OCI-M2 (cell line): ENCODE data around the gene ZNF451.
"Not testable (repeated sequence)": the region's sequence is repeated elsewhere in the genome, so short reads cannot be mapped to it uniquely, and the experiment has no call there.

Source experiments
- DNase-seq: peaks from one replicate; lab custom pipeline; 2025; ENCODE audit not compliant: unreplicated experiment; lab: John Stamatoyannopoulos, UW

Gene ZNF451, protein sequence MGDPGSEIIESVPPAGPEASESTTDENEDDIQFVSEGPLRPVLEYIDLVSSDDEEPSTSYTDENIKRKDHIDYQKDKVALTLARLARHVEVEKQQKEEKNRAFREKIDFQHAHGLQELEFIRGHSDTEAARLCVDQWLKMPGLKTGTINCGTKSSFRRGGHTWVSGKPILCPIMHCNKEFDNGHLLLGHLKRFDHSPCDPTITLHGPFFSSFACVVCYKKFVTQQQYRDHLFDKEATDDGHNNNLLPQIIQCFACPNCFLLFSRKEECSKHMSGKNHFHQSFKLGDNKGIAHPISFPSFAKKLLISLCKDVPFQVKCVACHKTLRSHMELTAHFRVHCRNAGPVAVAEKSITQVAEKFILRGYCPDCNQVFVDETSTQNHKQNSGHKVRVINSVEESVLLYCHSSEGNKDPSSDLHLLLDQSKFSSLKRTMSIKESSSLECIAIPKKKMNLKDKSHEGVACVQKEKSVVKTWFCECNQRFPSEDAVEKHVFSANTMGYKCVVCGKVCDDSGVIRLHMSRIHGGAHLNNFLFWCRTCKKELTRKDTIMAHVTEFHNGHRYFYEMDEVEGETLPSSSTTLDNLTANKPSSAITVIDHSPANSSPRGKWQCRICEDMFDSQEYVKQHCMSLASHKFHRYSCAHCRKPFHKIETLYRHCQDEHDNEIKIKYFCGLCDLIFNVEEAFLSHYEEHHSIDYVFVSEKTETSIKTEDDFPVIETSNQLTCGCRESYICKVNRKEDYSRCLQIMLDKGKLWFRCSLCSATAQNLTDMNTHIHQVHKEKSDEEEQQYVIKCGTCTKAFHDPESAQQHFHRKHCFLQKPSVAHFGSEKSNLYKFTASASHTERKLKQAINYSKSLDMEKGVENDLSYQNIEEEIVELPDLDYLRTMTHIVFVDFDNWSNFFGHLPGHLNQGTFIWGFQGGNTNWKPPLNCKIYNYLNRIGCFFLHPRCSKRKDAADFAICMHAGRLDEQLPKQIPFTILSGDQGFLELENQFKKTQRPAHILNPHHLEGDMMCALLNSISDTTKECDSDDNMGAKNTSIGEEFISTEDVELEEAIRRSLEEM

DNA sequence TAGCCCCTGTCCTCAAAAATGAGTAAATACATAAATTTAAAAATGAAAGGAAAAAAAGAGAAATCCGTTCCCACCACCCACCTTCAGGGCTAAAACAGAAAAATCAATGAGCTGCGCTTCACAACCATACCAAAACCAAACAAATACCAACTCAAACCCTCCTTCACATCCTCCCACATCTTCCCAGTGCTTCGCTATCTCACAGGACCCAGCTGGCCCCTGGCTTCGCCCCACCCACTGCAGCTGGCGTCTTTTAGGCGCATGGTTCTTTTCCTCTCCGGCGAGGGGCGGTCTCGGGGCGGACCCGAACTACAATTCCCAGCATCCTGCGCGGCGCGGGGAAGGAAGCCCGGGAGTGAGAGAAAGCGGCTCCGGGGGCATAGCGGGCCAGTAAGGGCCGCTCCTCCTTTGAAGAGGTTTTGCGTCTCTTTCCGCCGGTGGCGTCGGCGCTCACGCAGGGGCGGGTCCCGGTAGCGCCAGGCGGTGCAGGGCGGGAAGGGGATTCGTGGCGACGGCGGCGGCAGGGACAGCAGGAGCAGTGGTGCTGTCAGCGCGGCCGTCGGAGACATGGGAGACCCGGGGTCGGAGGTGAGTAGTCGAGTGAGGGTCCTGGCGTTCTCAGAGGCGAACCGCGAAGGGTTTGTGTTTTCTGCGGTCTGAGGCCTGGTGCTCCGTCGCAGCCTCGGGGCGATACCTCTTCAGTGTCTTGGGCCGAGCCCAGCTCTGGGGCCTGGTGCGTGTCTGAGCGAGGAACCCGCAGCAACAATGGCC lies at the start of gene ZNF451:
Gene ZNF451, plus strand, starts transcription at position 502 of the 771 bp plus-strand sequence. Its CDS starts 66 bp downstream, at position 568.
- DNase-seq: peak; percentile 84

DNA sequence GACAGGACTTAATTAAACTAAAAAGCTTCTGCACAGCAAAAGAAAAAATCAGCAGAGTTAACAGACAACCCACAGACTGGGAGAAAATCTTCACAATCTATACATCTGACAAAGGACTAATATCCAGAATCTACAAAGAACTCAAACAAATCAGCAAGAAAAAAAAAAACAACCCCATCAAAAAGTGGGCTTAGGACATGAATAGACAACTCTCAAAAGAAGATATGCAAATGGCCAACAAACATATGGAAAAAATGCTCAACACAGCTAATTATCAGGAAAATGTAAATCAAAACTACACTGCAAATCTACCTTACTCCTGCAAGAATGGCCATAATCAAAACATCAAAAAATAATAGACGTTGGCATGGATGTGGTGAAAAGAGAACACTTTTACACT lies 45.9 kb upstream of the ZNF451 start:
- not testable (repeated sequence) for DNase-seq

DNA sequence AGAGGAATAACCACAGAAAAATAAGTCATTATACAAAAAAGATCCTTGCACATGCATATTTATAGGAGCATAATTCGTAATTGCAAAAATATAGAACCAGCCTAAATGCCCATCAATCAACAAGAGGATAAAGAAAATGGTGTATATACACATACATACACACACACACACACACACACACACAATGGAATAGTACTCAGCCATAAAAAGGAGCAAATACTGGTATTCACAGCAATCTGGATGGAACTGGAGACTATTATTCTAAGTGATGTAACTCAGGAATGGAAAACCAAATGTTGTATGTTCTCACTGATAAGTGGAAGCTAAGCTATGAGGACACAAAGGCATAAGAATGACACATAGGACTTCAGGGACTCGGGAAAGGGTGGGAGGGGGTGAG lies 45.4 kb upstream of the ZNF451 start:
- no peak for DNase-seq

DNA sequence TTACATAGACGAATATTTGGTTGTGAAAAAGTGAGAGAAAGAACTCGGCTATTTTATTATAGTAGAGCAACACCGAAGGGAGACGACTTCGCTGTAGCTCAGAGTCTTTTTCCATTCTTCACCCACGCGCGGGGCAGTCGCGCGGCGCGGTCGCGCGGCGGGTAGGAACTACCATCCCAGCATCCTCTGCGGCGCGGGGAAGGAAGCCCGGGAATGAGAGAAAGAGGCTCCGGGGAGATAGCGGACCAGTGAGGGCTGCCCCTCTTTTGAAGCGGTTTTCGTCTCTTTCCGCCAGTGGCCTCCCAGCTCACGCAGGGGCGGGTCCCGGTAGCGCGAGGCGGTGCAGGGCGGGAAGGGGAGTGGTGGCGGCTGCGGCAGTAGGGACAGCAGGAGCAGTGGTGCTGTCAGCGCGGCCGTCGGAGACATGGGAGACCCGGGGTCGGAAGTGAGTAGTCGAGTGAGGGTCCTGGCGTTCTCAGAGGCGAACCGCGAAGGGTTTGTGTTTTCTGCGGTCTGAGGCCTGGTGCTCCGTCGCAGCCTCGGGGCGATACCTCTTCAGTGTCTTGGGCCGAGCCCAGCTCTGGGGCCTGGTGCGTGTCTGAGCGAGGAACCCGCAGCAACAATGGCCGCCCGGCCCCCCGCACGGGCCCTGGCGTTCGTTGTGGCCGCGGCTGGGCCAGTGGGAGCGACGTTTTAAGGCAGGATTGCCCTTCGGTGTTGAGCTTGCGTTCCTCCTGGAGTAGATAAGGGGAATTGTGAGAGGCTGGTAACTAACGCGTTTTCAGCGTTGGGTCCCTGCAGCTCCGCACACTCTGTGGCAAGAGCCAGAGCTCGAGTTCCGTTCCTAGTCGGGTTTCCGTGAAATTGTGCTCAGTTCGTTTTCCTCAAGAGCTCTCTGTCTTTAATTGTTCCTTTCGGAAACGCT lies 43.4 kb upstream of the ZNF451 start, which contains the start of gene KIAA1586:
Gene KIAA1586, plus strand, starts transcription at position 362 of the 925 bp plus-strand sequence. Its CDS starts 63 bp downstream, at position 425.
- DNase-seq: not testable (repeated sequence)

- not testable (repeated sequence) for DNase-seq
Measured at GRCh38 chr6:57047257-57047585, 42.8 kb upstream of the ZNF451 start.

- DNase-seq: not testable (repeated sequence)
Measured at GRCh38 chr6:57047859-57048258, 42.1 kb upstream of the ZNF451 start.

DNA sequence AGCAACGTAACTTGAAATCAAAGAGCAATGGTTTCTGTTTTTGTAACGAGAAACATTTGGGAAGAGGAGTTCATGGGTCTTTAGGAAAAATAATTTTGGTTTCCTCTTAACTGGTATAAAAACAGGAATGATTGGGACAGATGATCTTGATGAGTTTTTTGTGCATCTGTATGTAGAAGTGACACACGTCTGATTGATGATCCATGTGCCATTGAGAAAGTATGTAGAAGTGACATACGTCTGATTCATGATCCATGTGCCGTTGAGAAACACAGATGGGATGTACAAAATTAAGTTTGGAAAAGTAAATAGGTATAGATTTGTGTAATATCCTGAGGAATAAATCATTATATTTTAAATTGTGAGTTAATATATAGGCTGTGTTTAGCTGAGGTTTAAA lies 41.4 kb upstream of the ZNF451 start:
- no peak for DNase-seq

- no peak for DNase-seq
Measured at GRCh38 chr6:57063847-57064246, 26.1 kb upstream of the ZNF451 start.

GRCh38 chr6:57064809-57065208 lies 25.2 kb upstream of the ZNF451 start:
- DNase-seq: no peak

DNA sequence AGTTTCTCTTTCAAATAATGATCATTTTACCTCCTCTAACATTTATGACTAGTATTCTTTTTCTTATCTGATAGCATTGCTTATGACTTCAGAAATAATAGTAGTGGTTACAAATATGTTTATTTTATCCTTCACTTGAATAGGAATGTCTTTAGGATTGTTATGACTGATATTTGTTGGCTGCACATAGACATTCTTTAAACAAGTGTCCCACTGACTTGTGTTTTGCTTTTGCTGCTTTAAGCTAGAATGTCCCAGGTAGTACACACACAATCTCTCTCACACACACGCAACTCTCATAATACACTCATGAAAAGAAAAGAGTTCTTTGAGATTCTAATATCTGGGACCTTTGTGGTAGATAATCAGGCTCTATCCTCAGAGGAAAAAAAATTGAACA lies 21.9 kb upstream of the ZNF451 start:
- DNase-seq: no peak

DNA sequence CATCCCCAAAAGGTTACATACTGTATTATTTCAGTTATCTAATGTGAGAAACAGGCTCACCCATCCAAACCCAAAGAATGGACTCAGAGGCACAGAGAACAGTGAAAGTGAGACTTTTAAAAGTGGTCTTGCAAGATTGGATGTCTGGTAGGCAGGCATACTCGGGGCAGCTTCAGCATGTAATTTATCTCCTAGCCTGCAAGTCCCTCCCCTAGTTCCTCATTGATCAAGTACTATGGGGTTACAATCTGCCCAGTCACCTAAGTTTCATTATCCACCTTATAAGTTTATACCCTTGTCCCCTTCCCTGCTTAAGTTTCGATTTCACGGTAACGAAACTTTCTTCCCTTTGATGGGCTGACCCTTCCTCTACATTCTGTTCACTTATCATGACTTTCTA lies 20.8 kb upstream of the ZNF451 start:
- DNase-seq: no peak

DNA sequence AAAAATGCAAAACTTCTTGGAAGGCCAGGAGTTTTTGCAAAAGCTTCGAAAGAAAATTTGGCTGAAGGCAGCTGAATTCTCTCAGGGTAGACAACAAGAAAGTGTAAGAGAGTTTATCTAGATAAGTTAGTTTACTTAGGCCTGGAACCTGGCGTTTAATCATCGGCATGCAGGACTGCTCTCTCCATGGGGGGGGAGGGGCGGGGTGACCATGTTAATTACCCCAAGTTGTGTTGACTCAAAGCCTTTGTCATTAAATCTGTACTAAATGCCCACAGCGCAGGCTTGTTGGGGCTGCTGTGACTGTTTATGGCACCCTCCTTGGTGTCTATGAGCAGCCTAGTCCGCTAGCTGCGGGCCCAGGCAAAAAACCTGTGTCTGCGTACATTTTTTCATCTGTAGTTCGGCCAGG lies 20.1 kb upstream of the ZNF451 start:
- no peak for DNase-seq

GRCh38 chr6:57072108-57072507 lies 17.9 kb upstream of the ZNF451 start:
- DNase-seq: no peak

- DNase-seq: no peak
Measured at GRCh38 chr6:57074383-57074782, 15.6 kb upstream of the ZNF451 start.

DNA sequence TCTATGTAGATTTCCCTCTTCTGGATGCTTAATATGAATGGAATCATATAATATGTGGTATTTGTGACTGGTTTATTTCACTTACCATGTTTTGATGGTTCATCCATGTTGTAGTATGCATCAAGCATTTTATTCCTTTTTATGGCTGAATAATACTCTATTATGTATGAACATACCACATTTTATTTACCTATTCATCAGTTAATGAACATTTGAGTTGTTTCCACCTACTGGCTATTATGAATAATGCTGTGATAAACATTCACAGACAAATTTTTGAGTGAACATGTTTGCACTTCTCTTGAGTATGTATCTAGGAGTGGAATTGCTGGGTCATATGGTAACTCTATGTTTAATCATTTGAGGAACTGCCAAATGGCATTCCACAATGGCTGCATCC lies 14.9 kb upstream of the ZNF451 start:
- no peak for DNase-seq

DNA sequence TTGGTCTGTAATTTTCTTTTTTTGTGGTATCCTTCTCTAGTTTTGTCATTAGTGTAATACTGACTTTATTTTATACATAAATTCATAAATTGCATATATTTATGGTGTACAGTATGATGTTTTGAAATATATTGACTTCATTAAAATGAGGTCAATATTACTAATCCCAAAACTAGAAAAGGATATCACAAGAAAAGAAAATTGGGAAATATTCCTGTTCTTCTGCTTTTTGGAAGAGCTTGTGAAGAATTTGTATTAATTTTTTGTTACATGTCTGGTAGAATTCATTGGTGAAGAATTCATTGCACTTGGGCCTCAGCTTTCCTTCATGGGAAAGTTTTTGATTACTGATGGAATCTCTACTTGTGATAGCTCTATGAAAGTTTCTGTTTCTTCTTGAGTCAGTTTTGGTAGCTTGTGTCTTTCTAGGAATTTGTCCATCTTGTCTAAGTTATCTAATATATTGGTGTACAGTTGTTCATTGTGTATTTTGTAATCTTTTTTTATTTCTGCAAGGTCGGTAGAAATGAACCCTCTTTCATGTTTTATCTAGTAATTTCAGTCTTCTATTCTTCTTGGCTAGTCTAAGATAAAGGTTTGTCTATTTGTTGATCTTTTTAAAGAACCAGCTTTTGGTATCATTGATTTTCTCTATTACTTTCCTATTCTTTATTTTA lies 11.3 kb upstream of the ZNF451 start:
- DNase-seq: no peak

DNA sequence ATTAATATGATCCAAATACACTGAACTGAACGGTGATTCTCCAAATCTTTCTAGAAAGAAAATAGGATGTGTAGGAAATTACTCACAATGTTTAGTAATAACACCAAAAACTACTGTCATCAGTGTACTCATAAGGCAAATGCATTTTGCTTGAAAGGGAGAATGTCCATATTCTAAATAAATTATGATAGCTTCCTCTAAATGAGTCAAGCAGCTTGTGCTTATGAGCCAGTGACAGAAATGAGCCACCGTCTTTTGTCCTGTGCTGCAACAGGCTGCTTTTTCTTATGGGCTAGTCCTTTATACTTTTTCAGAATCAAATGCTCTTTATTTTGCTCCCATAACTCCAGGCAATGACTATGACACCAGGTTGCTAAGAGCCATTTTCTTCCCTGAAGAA lies 4.5 kb upstream of the ZNF451 start:
- DNase-seq: no peak

GRCh38 chr6:57086843-57087242 lies 3.1 kb upstream of the ZNF451 start:
- no peak for DNase-seq

DNA sequence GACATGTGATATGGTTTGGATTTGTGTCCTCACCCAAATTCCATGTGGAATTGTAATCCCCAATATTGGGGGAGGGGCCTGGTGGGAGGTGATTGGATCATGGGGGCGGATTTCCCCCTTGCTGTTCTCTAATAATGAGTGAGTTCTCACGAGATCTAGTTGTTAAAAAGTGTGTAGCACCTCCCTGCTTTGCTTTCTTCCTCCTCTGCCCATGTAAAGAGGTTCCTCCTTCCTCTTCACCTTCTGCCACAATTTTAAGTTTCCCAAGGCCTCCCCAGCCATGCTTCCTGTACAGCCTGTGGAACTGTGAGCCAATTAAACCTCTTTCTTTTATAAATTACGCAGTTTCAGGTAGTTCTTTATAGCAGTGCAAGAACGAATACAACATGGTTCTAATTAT lies 2.1 kb upstream of the ZNF451 start:
- no peak for DNase-seq
